SK-N-MC (cell line): Measurements from ENCODE around the gene ASCL2.

Experiments used
- EZH2 ChIP-seq: fragments of 200-600 bp; sonication (generic); IDR thresholded peaks from one replicate; pipeline ENCODE4 v1.6.1; 2017; ENCODE audit warnings: antibody characterized with exemption
- FOXP2 ChIP-seq: optimal IDR thresholded peaks from 2 replicates; pipeline ENCODE3; 2011; ENCODE audit warnings: mild to moderate bottlenecking, moderate library complexity; ENCODE audit not compliant: insufficient read depth; ENCODE audit errors: extremely low read length, control extremely low read depth
- POLR2AphosphoS5 ChIP-seq: IDR thresholded peaks from 2 replicates; pipeline ENCODE4 v1.6.1; 2012; ENCODE audit warnings: mild to moderate bottlenecking, low read depth, low read length, borderline replicate concordance

DNA sequence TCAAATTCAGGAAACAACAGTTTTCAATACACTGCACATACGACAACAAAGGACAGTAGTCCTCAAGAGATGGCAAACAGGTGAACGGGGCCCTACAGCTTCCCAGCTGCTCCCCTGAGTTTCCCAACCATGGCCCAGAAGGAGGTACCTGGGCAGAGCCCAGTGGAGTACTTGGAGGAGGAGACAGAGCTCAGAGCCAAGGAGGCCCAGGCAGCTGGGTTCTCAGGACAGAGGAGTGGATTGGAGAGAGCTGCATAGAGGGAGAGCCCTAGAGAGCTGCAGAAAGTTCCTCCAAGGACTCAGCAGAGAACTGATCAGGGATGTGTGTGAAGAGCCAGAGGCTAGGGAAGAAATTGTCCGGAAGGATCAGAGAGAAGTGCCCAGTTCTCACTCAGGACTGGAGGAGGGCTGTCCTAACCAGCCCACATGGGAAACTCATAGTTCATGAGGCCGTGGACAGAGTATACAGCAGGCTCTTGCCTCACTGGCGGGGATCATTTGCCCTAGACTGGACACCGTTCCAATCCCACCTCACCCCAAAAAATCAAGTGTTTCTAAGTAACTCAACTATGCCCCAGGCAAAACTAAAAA lies 7.6 kb upstream of the ASCL2 start:
- TF ChIP-seq POLR2AphosphoS5 (no peak), EZH2 (no peak), FOXP2 (no peak)
